Breast epithelium (tissue), 4 donors: ENCODE measurements around the gene NUBPL. TPM values are rescaled to one million over a fixed set of nuclear protein-coding genes. Genes with fewer than 3 reads are reported as not detected.

Experiments
- DNase-seq, 2 donors: peaks; one replicate each; pipeline ENCODE4 v3.0.0-alpha.2; 2019; ENCODE audit warnings: low spot score in 2 of 2
- H3K27ac ChIP-seq, 2 donors: fragments of 200-600 bp; sonication (generic) in 1 of 2; one replicate each; pipeline ENCODE4 v1.5.1; 2016 to 2019; ENCODE audit warnings: mild to moderate bottlenecking in 1 of 2
- H3K27me3 ChIP-seq, 2 donors: fragments of 200-600 bp; sonication (generic) in 1 of 2; one replicate each; pipeline versions ENCODE4 v1.5.1 to v1.6.0; 2017 to 2019; ENCODE audit warnings: control low read depth in 1 of 2, mild to moderate bottlenecking in 1 of 2
- H3K36me3 ChIP-seq: fragments of 200-600 bp; one replicate; pipeline ENCODE4 v1.5.1; 2019
- H3K4me1 ChIP-seq, 2 donors: fragments of 200-600 bp; sonication (generic); one replicate each; pipeline ENCODE4 v1.5.1; 2016 to 2019; ENCODE audit warnings: control low read depth in 1 of 2
- H3K4me3 ChIP-seq, 3 donors: fragments of 200-600 bp; sonication (generic); 1 replicate in 2 of 3; 2 replicates in 1 of 3; pipeline ENCODE4 v1.5.1; 2016 to 2019; ENCODE audit warnings: mild to moderate bottlenecking in 3 of 3, moderate library complexity in 2 of 3
- H3K9me3 ChIP-seq, 2 donors: fragments of 200-600 bp; sonication (generic) in 1 of 2; one replicate each; pipeline ENCODE4 v1.5.1; 2016 to 2019; ENCODE audit warnings: control low read depth in 1 of 2
- CTCF ChIP-seq, 3 donors: fragments of 450-650 bp; IDR thresholded peaks; one replicate each; pipeline ENCODE4 v1.5.1; 2016 to 2017; ENCODE audit warnings: antibody characterized with exemption in 3 of 3, mild to moderate bottlenecking in 3 of 3, moderate library complexity in 3 of 3
- POLR2A ChIP-seq: fragments of 450-650 bp; IDR thresholded peaks from one replicate; pipeline ENCODE4 v1.6.1; 2016; ENCODE audit warnings: antibody characterized with exemption, mild to moderate bottlenecking, moderate library complexity
- POLR2AphosphoS5 ChIP-seq, 3 donors: sonication (generic); formaldehyde crosslinking; IDR thresholded peaks; one replicate each; pipeline ENCODE4 v1.6.1; 2017; ENCODE audit warnings: antibody characterized with exemption in 3 of 3
- intact Hi-C: fragments of 100-400 bp; cut with DNase I; formaldehyde crosslinking; loops from one replicate; pipeline ENCODE4 v1.15.1; 2023; ENCODE audit warnings: low total_unique reads
- total RNA-seq, 3 donors: library from RNA; depleted of rRNA; stranded (reverse); fragments of >200 nt; gene quantifications; one replicate each; pipeline ENCODE4 v1.1.0, GENCODE V29; 2016

The NUBPL gene
- total RNA-seq, 3 donors from 2014 or later, result 10.9 to 16.2 (median 12.5) TPM

DNA sequence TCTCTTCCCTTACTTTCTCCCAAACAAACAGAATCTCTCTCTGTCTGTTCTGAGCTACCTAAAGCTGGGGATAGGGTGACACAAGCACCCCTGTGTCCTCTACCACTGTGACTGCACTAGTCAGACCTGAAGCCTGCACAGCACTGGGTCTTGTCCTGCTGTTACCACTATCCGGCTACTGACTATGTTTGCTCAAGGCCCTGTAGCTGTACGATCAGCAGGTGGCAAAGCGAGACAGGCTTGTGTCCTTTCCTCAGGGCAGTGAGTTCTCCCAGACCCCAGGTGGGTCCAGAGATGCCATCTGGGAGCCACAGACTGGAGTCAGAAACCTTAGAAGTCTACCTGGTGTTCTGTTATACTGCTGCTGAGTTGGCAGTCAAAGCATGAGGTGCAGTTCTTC, 116.4 kb downstream of the NUBPL start:
- Histone ChIP-seq H3K27me3 (no peaks in the 10 kb centered on the region), H3K27ac (no peak overlapping the region), H3K4me1 (no peaks in the 10 kb centered on the region), H3K9me3 (no peaks in the 10 kb centered on the region), H3K36me3 (no peaks in the 10 kb centered on the region), H3K4me3 (no peak overlapping the region)
- no peak for DNase-seq
- TF ChIP-seq CTCF (IDR thresholded peaks at IDR 0.05) (no peak), POLR2AphosphoS5 (IDR thresholded peaks at IDR 0.05) (no peak), POLR2A (no peak)
- intact Hi-C loops, result no loop called here

DNA sequence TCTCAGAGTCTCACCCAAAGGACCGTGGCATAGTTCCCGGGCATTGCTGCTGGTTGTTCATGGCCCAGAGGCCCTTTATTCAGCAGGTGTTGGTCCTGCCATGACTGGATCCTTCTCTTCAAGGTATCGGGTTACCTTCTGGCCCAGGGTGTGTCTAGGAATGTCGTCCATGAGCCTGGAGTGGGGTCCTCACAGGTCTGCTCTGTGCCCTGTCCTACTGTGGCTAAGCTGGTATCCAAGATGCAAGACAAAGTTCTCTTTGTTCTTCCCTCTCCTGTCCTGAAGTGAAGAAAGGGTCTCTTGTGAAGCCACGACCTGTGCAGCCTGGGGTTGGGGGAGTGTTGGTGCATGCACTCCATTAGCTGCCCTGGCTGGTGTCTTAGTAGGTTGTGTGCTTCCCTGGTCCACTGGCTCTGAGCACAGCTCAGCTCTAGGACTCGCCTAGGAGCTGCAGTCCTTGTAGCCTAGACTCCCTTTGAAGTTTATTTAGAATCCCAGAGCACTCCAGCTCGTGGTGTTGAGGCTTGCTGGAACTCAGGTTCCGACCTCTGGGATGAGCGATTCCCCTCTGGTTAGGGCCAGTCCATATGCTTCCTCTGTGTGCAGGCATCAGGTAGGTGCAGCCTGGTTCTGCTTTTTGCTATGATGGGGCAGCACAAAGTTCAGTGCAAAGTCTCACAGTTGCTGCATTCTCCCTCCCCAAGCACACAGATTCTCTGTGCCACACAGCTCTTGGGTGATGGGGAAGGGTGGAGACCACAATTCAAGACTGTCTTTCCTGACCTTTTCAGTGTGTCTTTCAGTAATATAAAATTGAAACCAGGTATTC, 117.4 kb downstream of the NUBPL start:
- H3K27ac ChIP-seq, result no peak overlapping the region
- H3K4me3 ChIP-seq, result no peak overlapping the region
- no peaks in the 10 kb centered on the region for H3K36me3 ChIP-seq
- H3K27me3 ChIP-seq, result no peaks in the 10 kb centered on the region
- TF ChIP-seq POLR2A, result no peak
- no peak for TF ChIP-seq CTCF (IDR thresholded peaks at IDR 0.05)
- no peak for TF ChIP-seq POLR2AphosphoS5 (IDR thresholded peaks at IDR 0.05)
- no peak for DNase-seq
- H3K4me1 ChIP-seq, result no peaks in the 10 kb centered on the region
- intact Hi-C loops, result no loop called here
- no peaks in the 10 kb centered on the region for H3K9me3 ChIP-seq

- no peaks in the 10 kb centered on the region for H3K36me3 ChIP-seq
- intact Hi-C loops, result loop anchor here (5.0 kb wide), 1 partner anchor 870 kb away; no protein-coding TSS in a partner anchor
- no peaks in the 10 kb centered on the region for H3K27me3 ChIP-seq
- TF ChIP-seq POLR2A (no peak), CTCF (IDR thresholded peaks at IDR 0.05) (no peak)
- DNase-seq, result no peak
- H3K9me3 ChIP-seq, result no peaks in the 10 kb centered on the region
- H3K4me3 ChIP-seq, result no peak overlapping the region
- H3K4me1 ChIP-seq, result no peaks in the 10 kb centered on the region
- no peak overlapping the region for H3K27ac ChIP-seq
Measured at GRCh38 chr14:31682768-31683167, 121.6 kb downstream of the NUBPL start.

- Histone ChIP-seq H3K27ac (no peak overlapping the region), H3K4me1 (no peaks in the 10 kb centered on the region), H3K36me3 (no peaks in the 10 kb centered on the region), H3K27me3 (no peaks in the 10 kb centered on the region), H3K9me3 (no peaks in the 10 kb centered on the region), H3K4me3 (no peak overlapping the region)
- TF ChIP-seq POLR2AphosphoS5 (IDR thresholded peaks at IDR 0.05) (no peak), CTCF (IDR thresholded peaks at IDR 0.05) (no peak), POLR2A (no peak)
- no peak for DNase-seq
- intact Hi-C loops, result no loop called here
Measured at GRCh38 chr14:31687726-31688125, 126.5 kb downstream of the NUBPL start.

DNA sequence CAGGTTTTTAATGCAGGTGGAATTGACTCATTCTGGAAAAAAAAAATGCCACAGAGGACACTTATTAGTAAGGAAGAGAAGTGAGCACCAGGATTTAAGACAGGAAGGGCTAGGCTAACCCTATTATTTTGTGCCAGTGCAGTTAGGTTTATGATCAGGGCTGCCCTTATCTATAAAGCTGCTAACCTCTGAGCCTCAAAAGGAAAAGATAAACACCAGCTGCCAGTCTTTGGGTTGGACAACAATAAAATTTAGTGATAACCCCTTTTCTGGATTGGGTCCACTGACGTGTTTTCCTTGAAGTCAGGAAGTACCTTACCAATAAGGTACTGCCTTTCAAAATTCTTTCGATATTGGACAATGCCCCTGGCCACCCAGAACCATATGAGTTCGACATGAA, 128.9 kb downstream of the NUBPL start:
- Histone ChIP-seq H3K27ac (no peak overlapping the region), H3K4me1 (no peaks in the 10 kb centered on the region), H3K27me3 (no peaks in the 10 kb centered on the region), H3K9me3 (no peaks in the 10 kb centered on the region), H3K4me3 (no peak overlapping the region), H3K36me3 (no peaks in the 10 kb centered on the region)
- no peak for DNase-seq
- intact Hi-C loops, result no loop called here
- TF ChIP-seq CTCF (IDR thresholded peaks at IDR 0.05) (no peak), POLR2AphosphoS5 (IDR thresholded peaks at IDR 0.05) (no peak), POLR2A (no peak)
